CD4-positive, alpha-beta T cell (primary cell): ENCODE data around the gene NLK. TPM values are rescaled to one million over a fixed set of nuclear protein-coding genes. Genes with fewer than 3 reads are reported as not detected.

Experiments
- ATAC-seq: fragments of 200-7000 bp; cut with Tn5 transposase; one replicate; pipeline ENCODE4 v1.10.0; 2022; ENCODE audit warnings: mild to moderate bottlenecking; ENCODE audit not compliant: poor library complexity
- CTCF ChIA-PET: fragments of 350-600 bp; sonication (Branson Sonifier 250); formaldehyde crosslinking; loops from one replicate; lab custom pipeline; 2021; ENCODE audit warnings: antibody characterized with exemption, inconsistent platforms; lab: Charles Lee
- POLR2A ChIA-PET: fragments of 350-600 bp; sonication (Branson Sonifier 250); formaldehyde crosslinking; loops from one replicate; lab custom pipeline; 2021; ENCODE audit warnings: antibody characterized with exemption, inconsistent platforms; lab: Charles Lee
- DNase-seq, 14 experiments: peaks; one replicate each; pipeline ENCODE4 v3.0.0-alpha.2; 2013 to 2020; ENCODE audit warnings: mixed read lengths in 2 of 14
- H3K27ac ChIP-seq, 2 donors: one replicate each; pipeline versions ENCODE4 v1.5.1 to v1.7.0; 2013; ENCODE audit warnings: low read length in 2 of 2, low read depth in 1 of 2, mild to moderate bottlenecking in 1 of 2
- H3K27me3 ChIP-seq, 2 experiments: 1 replicate in 1 of 2; 2 replicates in 1 of 2; pipeline versions ENCODE4 v1.6.1 to v1.7.0; 2013; ENCODE audit warnings: low read length in 2 of 2, control low read depth in 1 of 2, mild to moderate bottlenecking in 1 of 2, moderate library complexity in 1 of 2; ENCODE audit not compliant: insufficient read depth in 2 of 2, control insufficient read depth in 1 of 2
- H3K36me3 ChIP-seq: one replicate; pipeline ENCODE4 v1.6.1; 2013; ENCODE audit warnings: low read length, control low read depth; ENCODE audit not compliant: insufficient read depth
- H3K4me1 ChIP-seq: one replicate; pipeline ENCODE4 v1.6.1; 2013; ENCODE audit warnings: low read length, control low read depth; ENCODE audit not compliant: insufficient read depth
- H3K4me3 ChIP-seq: one replicate; pipeline ENCODE4 v1.5.1; 2013; ENCODE audit warnings: mild to moderate bottlenecking, low read length, moderate library complexity
- H3K9me3 ChIP-seq, 2 experiments: 1 replicate in 1 of 2; 2 replicates in 1 of 2; pipeline versions ENCODE4 v1.6.1 to v1.7.0; 2013; ENCODE audit warnings: low read length in 2 of 2, mild to moderate bottlenecking in 2 of 2, control low read depth in 1 of 2, moderate library complexity in 1 of 2; ENCODE audit not compliant: control insufficient read depth in 1 of 2, insufficient read depth in 1 of 2
- H3K27ac Mint-ChIP-seq: one replicate; pipeline ENCODE4 v1.8.0; 2020; ENCODE audit warnings: mixed read lengths
- H3K27me3 Mint-ChIP-seq: one replicate; pipeline ENCODE4 v1.8.0; 2021; ENCODE audit warnings: mixed read lengths
- H3K36me3 Mint-ChIP-seq: one replicate; pipeline ENCODE4 v1.8.0; 2021; ENCODE audit warnings: low read depth, mixed read lengths
- H3K4me1 Mint-ChIP-seq: one replicate; pipeline ENCODE4 v1.8.0; 2021; ENCODE audit warnings: low read depth, mixed read lengths
- H3K4me3 Mint-ChIP-seq: one replicate; pipeline ENCODE4 v1.8.0; 2020; ENCODE audit warnings: mild to moderate bottlenecking, mixed read lengths
- H3K9me3 Mint-ChIP-seq: one replicate; pipeline ENCODE4 v1.8.0; 2020; ENCODE audit warnings: mixed read lengths
- intact Hi-C, 2 experiments: fragments of 100-400 bp; cut with DNase I in 1 of 2; cut with micrococcal nuclease in 1 of 2; formaldehyde crosslinking; loops; one replicate each; pipeline versions ENCODE4 v1.15.1 to v1.9.0; 2023 to 2025; cut with DNase I, micrococcal nuclease
- total RNA-seq, 174 experiments: library from RNA in 2 of 174; stranded (reverse) in 2 of 174; gene quantifications; one replicate each; pipeline ENCODE4 v1.2.3 and lab custom pipeline; 2021 to 2026
- TF ChIP-seq, protein P1 (sequence below): fragments of 200-600 bp; IDR thresholded peaks from one replicate; pipeline ENCODE4 v1.8.0; 2022; ENCODE audit warnings: antibody characterized with exemption, mild to moderate bottlenecking

NLK gene
- total RNA-seq, 2 experiments from 2014 or later: 6.8 to 7.7 TPM

DNA sequence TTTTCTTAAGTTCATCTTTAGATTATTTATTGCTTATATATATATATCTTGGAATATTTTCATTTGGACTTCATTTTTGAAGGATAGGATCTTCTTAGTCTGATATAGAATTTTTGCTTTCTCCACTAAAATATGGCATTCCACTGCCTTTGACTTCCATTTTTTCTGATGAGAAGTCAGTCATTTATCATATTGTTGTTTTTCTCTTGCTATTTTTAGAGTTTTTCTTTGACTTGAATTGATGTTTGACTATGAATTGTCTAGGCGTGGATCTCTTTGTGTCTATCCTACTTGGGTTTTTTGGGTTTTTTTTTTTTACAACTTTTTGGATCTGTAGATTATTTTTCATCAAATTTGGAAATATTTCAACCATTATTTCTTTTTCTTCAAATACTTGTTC lies 67.7 kb downstream of the NLK start:
- H3K4me3 Mint-ChIP-seq: no peak overlapping the region
- no peaks in the 10 kb centered on the region for H3K4me1 ChIP-seq
- no peaks in the 10 kb centered on the region for H3K9me3 Mint-ChIP-seq
- H3K27ac Mint-ChIP-seq: no peak overlapping the region
- ChIA-PET CTCF (no interaction called here), POLR2A (no interaction called here)
- H3K4me1 Mint-ChIP-seq: peaks cover 5% of the 10 kb centered on the region
- no peaks in the 10 kb centered on the region for H3K36me3 ChIP-seq
- intact Hi-C loops: no loop called here
- ATAC-seq (no peak), DNase-seq (no peak)
- peaks cover 6% of the 10 kb centered on the region for H3K36me3 Mint-ChIP-seq
- H3K27me3 ChIP-seq: no peaks in the 10 kb centered on the region
- TF ChIP-seq, protein P1, sequence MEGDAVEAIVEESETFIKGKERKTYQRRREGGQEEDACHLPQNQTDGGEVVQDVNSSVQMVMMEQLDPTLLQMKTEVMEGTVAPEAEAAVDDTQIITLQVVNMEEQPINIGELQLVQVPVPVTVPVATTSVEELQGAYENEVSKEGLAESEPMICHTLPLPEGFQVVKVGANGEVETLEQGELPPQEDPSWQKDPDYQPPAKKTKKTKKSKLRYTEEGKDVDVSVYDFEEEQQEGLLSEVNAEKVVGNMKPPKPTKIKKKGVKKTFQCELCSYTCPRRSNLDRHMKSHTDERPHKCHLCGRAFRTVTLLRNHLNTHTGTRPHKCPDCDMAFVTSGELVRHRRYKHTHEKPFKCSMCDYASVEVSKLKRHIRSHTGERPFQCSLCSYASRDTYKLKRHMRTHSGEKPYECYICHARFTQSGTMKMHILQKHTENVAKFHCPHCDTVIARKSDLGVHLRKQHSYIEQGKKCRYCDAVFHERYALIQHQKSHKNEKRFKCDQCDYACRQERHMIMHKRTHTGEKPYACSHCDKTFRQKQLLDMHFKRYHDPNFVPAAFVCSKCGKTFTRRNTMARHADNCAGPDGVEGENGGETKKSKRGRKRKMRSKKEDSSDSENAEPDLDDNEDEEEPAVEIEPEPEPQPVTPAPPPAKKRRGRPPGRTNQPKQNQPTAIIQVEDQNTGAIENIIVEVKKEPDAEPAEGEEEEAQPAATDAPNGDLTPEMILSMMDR: no peak
- no peaks in the 10 kb centered on the region for H3K9me3 ChIP-seq
- no peak overlapping the region for H3K4me3 ChIP-seq
- H3K27me3 Mint-ChIP-seq: no peaks in the 10 kb centered on the region
- H3K27ac ChIP-seq: no peak overlapping the region

DNA sequence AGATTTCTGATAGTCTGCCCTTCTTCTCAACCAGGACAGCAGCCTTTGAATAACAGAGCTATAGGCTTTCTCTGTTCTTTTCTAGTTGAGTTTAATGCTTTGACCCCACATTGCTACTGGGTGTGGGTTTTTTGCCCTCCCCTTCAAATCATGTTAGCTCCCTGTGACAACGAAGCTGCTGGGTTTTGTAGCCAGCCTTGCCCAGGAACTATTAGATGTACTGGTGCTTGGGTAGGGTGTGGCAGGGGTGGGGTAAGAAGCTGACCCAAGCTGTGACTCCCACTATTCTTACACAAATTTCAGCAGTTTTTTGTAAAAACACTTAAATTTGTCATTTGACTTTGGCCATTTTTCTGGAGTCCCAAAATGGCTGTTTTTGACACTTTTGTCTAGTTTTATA lies 69.7 kb downstream of the NLK start:
- H3K4me3 Mint-ChIP-seq: no peak overlapping the region
- peaks cover 6% of the 10 kb centered on the region for H3K36me3 Mint-ChIP-seq
- H3K27ac Mint-ChIP-seq: no peak overlapping the region
- H3K9me3 Mint-ChIP-seq: no peaks in the 10 kb centered on the region
- Histone ChIP-seq H3K36me3 (no peaks in the 10 kb centered on the region), H3K4me3 (no peak overlapping the region), H3K4me1 (no peaks in the 10 kb centered on the region), H3K9me3 (no peaks in the 10 kb centered on the region), H3K27ac (no peak overlapping the region), H3K27me3 (no peaks in the 10 kb centered on the region)
- CTCF ChIA-PET: no interaction called here
- DNase-seq: no peak
- ATAC-seq: no peak
- H3K4me1 Mint-ChIP-seq: peaks cover 19% of the 10 kb centered on the region
- no peaks in the 10 kb centered on the region for H3K27me3 Mint-ChIP-seq
- POLR2A ChIA-PET: no interaction called here
- intact Hi-C loops: no loop called here
- TF ChIP-seq, protein P1: no peak

DNA sequence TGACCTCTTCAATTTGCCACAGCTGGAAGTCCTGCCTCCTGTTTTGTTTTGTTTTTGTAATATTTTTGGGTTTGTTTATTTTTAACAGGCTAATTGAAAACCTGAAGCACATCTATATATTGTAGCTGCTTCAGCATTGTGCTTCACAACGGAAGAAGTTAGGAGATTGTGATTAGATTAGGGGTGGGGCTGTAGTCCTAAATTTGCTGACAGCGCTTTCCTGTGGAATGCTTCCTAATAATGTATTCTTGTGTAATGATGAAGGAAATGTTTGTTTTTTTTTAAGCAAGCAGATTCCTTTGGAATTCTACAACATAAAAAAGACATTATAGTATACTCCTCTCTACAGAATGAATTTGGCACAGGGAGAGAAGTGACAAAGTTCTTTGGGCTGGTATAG lies 70.1 kb downstream of the NLK start:
- CTCF ChIA-PET: no interaction called here
- no peak overlapping the region for H3K4me3 Mint-ChIP-seq

More for the DNA sequence above, 70.1 kb downstream of the NLK start:
- H3K4me3 ChIP-seq: no peak overlapping the region
- H3K36me3 Mint-ChIP-seq: peaks cover 6% of the 10 kb centered on the region
- no peaks in the 10 kb centered on the region for H3K4me1 ChIP-seq
- no peak for ATAC-seq
- no peak overlapping the region for H3K27ac Mint-ChIP-seq
- H3K27ac ChIP-seq: no peak overlapping the region
- H3K27me3 Mint-ChIP-seq: no peaks in the 10 kb centered on the region
- H3K36me3 ChIP-seq: no peaks in the 10 kb centered on the region
- intact Hi-C loops: no loop called here
- DNase-seq: no peak
- TF ChIP-seq, protein P1: no peak
- H3K27me3 ChIP-seq: no peaks in the 10 kb centered on the region
- H3K9me3 ChIP-seq: no peaks in the 10 kb centered on the region
- peaks cover 24% of the 10 kb centered on the region for H3K4me1 Mint-ChIP-seq
- POLR2A ChIA-PET: no interaction called here
- no peaks in the 10 kb centered on the region for H3K9me3 Mint-ChIP-seq
